Uterus (tissue), 2 donors: ENCODE results near the gene SNTG2.

Source experiments
- POLR2A ChIP-seq, 2 donors: fragments of 450-650 bp; IDR thresholded peaks; one replicate each; pipeline ENCODE4 v1.6.1; 2016; ENCODE audit warnings: antibody characterized with exemption in 2 of 2, mild to moderate bottlenecking in 1 of 2, moderate library complexity in 1 of 2
- TF ChIP-seq, protein P1 (sequence below), 4 experiments: fragments of 200-600 bp in 2 of 4; fragments of 450-650 bp in 2 of 4; sonication (generic) in 2 of 4; IDR thresholded peaks; one replicate each; pipeline ENCODE4 v1.5.1; 2016 to 2019; ENCODE audit warnings: antibody characterized with exemption in 4 of 4, mild to moderate bottlenecking in 2 of 4, moderate library complexity in 1 of 4

GRCh38 chr2:955829-956731, 5.4 kb downstream of the SNTG2 start:
- no peak for TF ChIP-seq POLR2A (IDR thresholded peaks at IDR 0.05)
- TF ChIP-seq, protein P1, sequence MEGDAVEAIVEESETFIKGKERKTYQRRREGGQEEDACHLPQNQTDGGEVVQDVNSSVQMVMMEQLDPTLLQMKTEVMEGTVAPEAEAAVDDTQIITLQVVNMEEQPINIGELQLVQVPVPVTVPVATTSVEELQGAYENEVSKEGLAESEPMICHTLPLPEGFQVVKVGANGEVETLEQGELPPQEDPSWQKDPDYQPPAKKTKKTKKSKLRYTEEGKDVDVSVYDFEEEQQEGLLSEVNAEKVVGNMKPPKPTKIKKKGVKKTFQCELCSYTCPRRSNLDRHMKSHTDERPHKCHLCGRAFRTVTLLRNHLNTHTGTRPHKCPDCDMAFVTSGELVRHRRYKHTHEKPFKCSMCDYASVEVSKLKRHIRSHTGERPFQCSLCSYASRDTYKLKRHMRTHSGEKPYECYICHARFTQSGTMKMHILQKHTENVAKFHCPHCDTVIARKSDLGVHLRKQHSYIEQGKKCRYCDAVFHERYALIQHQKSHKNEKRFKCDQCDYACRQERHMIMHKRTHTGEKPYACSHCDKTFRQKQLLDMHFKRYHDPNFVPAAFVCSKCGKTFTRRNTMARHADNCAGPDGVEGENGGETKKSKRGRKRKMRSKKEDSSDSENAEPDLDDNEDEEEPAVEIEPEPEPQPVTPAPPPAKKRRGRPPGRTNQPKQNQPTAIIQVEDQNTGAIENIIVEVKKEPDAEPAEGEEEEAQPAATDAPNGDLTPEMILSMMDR (IDR thresholded peaks at IDR 0.05), result no peak
